Adrenal gland (tissue), 12 donors: ENCODE measurements around the gene CHST2. TPM values are rescaled to one million over a fixed set of nuclear protein-coding genes. Genes with fewer than 3 reads are reported as not detected.
"Not testable (repeated sequence)": the region's sequence is repeated elsewhere in the genome, so short reads cannot be mapped to it uniquely, and the experiment has no call there.

Experiments used
- DNase-seq, 7 donors: peaks; one replicate each; pipeline ENCODE4 v3.0.0-alpha.2; 2019 to 2020
- H3K27ac ChIP-seq, 5 donors: fragments of 200-600 bp; sonication (generic) in 4 of 5; 1 replicate in 3 of 5; 2 replicates in 2 of 5; pipeline versions ENCODE4 v1.5.1 to v1.8.0; 2016 to 2020; ENCODE audit warnings: mild to moderate bottlenecking in 1 of 5
- H3K27me3 ChIP-seq: fragments of 200-600 bp; 2 replicates; pipeline ENCODE4 v1.8.0; 2021
- H3K36me3 ChIP-seq, 2 donors: fragments of 200-600 bp; replicated peaks in 1 of 2; 1 replicate in 1 of 2; 2 replicates in 1 of 2; pipeline versions ENCODE4 v1.5.1 to v1.8.0; 2018 to 2022
- H3K4me1 ChIP-seq, 2 donors: fragments of 200-600 bp; replicated peaks in 1 of 2; 1 replicate in 1 of 2; 2 replicates in 1 of 2; pipeline versions ENCODE4 v1.5.1 to v1.8.0; 2018 to 2021
- H3K4me3 ChIP-seq, 4 donors: fragments of 200-600 bp; sonication (generic) in 3 of 4; one replicate each; pipeline ENCODE4 v1.5.1; 2016 to 2018
- H3K9me3 ChIP-seq, 3 donors: fragments of 200-600 bp; sonication (generic) in 1 of 3; replicated peaks in 1 of 3; 1 replicate in 2 of 3; 2 replicates in 1 of 3; pipeline versions ENCODE4 v1.5.1 to v1.8.0; 2016 to 2021
- POLR2A ChIP-seq, 2 donors: fragments of 450-650 bp; IDR thresholded peaks; one replicate each; pipeline ENCODE4 v1.6.1; 2017; ENCODE audit warnings: antibody characterized with exemption in 2 of 2, mild to moderate bottlenecking in 2 of 2, moderate library complexity in 1 of 2
- WGBS, 4 donors: extraction: QIAGEN DNeasy Blood & Tissue Kit in 2 of 4; methylation state at CpG; one replicate each; pipeline versions ENCODE4 v1.1.5 to v1.1.7; 2013 to 2017; 5-methylcytosine and 5-hydroxymethylcytosine counted together
- intact Hi-C, 2 donors: fragments of 100-400 bp; cut with DNase I; formaldehyde crosslinking; loops; one replicate each; pipeline versions ENCODE4 v1.14.1 to v1.15.0; 2022 to 2023
- polyA plus RNA-seq, 3 donors: library from polyadenylated mRNA; stranded (reverse); fragments of 200-250 nt in 2 of 3; fragments of 350-450 nt in 1 of 3; fragmentation: Illumina TruSeq in 1 of 3; extraction: RNeasy Lipid Tissue Mini Kit (QIAGEN cat#74804) in 1 of 3; gene quantifications; one replicate each; pipeline ENCODE4 v1.2.3, GENCODE V29; 2013 to 2014
- total RNA-seq, 9 donors: library from RNA; depleted of rRNA in 4 of 9; stranded (reverse); fragments of >200 nt in 4 of 9; fragments of 120-200 nt in 1 of 9; fragmentation: NEBNext Ultra II Directional in 1 of 9; extraction: Animal tissue kit (Norgen Biotek cat#: 25700) in 1 of 9; gene quantifications; one replicate each; pipeline versions ENCODE4 v1.1.0 to v1.2.4, GENCODE V29; 2013 to 2023
- TF ChIP-seq, protein P1 (sequence below), 6 experiments: fragments of 450-650 bp in 4 of 6; fragments of 200-600 bp in 2 of 6; sonication (generic) in 1 of 6; IDR thresholded peaks; 1 replicate in 5 of 6; 2 replicates in 1 of 6; pipeline versions ENCODE4 v1.5.1 to v1.8.0; 2016 to 2021; ENCODE audit warnings: antibody characterized with exemption in 6 of 6, mild to moderate bottlenecking in 2 of 6, moderate library complexity in 1 of 6
- donor health status: healthy with polysubstance abuse.
- donor health status: Bipolar disorder and iron deficiency.
- donor health status: DM: yes; HTN: yes; CAD: no.
- donor health status: DM: no; HTN: no; CAD: no.
- donor health status: DM: no; HTN: no; CAD: no.
- donor health status: DM: yes; HTN: yes; CAD: no.

Gene CHST2
- total and polyA plus RNA-seq, 12 donors, result 1.9 to 11.4 (median 3.6) TPM

DNA sequence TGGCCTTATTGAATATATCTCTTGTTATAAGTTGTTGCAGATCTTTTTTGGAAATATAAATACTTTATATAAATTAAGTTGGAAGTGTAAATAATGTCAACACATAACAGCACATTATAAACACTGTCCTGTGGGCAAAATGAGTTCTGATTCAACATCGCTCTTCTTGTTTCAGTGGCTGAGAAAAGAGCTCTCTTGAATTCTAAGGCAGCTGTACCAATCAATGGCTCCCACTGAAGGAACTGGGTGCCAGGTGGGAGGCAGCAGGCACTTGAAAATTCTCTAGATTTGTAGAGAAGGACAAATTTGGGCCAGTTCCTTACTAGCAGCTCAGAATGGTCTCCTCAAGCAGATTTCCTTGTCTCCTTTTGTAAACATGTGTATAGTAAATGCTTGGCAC is 45.6 kb downstream of the CHST2 start:
- H3K4me3 ChIP-seq, result no peak overlapping the region
- H3K36me3 ChIP-seq, result no peaks in the 10 kb centered on the region
- H3K9me3 ChIP-seq, result no peaks in the 10 kb centered on the region
- WGBS, 4 donors, result 83 to 100% (median 91%) methylated on average over 1 of the region's 1 CpG
- intact Hi-C loops, result no loop called here
- no peak for TF ChIP-seq POLR2A (IDR thresholded peaks at IDR 0.05)
- TF ChIP-seq, protein P1, sequence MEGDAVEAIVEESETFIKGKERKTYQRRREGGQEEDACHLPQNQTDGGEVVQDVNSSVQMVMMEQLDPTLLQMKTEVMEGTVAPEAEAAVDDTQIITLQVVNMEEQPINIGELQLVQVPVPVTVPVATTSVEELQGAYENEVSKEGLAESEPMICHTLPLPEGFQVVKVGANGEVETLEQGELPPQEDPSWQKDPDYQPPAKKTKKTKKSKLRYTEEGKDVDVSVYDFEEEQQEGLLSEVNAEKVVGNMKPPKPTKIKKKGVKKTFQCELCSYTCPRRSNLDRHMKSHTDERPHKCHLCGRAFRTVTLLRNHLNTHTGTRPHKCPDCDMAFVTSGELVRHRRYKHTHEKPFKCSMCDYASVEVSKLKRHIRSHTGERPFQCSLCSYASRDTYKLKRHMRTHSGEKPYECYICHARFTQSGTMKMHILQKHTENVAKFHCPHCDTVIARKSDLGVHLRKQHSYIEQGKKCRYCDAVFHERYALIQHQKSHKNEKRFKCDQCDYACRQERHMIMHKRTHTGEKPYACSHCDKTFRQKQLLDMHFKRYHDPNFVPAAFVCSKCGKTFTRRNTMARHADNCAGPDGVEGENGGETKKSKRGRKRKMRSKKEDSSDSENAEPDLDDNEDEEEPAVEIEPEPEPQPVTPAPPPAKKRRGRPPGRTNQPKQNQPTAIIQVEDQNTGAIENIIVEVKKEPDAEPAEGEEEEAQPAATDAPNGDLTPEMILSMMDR (IDR thresholded peaks at IDR 0.05), result no peak
- H3K4me1 ChIP-seq, result no peaks in the 10 kb centered on the region
- DNase-seq, result no peak
- peak overlapping the region in 1 of 5 donors; percentile 28 for H3K27ac ChIP-seq
- no peaks in the 10 kb centered on the region for H3K27me3 ChIP-seq

DNA sequence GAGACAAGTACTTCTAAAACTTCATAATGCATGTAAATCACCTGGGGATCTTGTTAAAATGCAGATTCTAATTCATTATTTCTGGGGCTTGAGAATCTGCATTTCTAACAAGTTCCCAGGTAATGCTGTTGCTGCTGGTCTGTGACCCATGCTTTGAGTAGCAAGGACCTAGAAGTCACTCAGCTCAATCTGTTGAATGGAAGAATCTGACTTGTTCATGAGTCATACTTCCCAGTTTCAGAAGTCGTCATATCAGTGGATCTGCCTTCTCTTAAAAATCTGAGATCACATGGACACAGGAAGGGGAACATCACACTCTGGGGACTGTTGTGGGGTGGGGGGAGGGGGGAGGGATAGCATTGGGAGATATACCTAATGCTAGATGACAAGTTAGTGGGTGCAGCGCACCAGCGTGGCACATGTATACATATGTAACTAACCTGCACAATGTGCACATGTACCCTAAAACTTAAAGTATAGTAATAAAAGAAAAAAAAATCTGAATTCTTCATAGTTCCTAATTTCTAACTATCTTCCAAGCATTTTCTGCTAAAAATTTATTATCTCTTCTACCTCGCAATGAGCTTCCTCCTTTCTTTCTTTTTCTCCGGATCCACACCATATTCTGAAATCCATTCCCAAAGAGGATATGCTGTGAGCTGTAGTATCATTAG is 46.2 kb downstream of the CHST2 start:
- peak overlapping the region in 1 of 5 donors; percentile 28 for H3K27ac ChIP-seq
- H3K36me3 ChIP-seq, H3K4me1 ChIP-seq, H3K27me3 ChIP-seq, H3K4me3 ChIP-seq, H3K9me3 ChIP-seq, intact Hi-C loops, DNase-seq: not testable (repeated sequence)
- WGBS, 4 donors, result 59 to 78% (median 72%) methylated on average over 3 to 5 of the region's 5 CpGs

DNA sequence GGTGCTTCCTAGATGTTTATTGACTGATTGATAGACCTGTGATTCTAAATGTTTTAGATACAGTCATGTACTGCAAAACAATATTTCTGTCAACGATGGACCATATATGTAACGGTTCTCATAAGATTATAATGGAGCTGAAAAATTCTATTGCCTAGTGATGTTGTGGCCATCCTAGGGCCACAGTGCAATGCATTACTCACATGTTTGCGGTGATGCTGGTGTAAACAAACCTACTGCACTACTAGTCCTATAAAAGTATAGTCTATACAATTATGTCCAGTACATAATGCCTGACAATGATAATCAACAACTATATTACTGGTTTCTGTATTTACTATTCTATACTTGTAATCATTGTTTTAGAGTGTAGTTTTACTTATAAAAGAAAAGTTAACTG is 46.8 kb downstream of the CHST2 start:
- WGBS, 4 donors, result 89 to 96% (median 93%) methylated on average over 3 of the region's 3 CpGs

DNA sequence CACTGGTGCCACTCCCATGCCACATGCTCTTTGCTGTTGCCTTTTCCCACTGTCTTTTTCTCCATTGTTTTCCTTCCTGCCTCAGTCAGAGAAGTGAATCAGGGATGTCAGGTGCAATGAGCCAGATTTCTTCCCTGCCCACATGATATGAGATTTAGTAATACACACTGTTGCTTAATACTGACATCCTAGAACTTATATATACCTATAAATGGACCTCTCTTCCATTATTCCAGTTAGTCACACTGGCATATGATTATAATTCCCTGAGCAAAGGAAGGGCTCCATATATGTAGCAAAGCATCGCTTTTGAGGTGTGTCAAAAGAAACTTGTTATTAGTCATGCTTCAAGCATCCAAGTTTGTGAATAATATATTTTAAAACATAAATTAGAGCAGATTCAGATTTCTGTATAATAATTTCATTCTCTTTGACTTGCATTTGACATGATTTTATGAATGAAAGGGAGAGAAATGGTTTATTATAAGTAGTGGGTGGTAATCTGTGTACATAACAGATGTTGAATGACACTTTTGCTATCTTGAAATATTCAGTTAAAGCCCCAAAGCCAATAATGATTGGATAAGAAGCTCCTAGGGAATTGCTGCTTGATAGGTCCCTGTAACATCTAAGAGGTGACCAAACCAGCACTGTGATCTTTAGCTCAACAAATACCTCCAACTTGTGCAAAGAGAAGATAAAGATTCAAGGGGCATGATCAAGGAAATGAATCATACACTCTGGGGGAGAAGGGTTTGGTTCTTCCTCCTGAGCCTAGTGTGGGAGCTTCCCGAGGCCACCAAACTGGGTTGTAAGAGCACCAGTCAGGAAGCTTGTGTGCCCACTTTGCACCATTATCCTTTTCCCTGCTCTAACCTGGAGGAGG is 48.6 kb downstream of the CHST2 start:
- Histone ChIP-seq H3K27me3 (no peaks in the 10 kb centered on the region), H3K36me3 (no peaks in the 10 kb centered on the region), H3K4me1 (no peaks in the 10 kb centered on the region), H3K4me3 (no peak overlapping the region), H3K27ac (no peak overlapping the region), H3K9me3 (peaks cover 0 to 5% (median 0%) of the 10 kb centered on the region in 3 donors)
- TF ChIP-seq, protein P1 (IDR thresholded peaks at IDR 0.05), result no peak
- no peak for TF ChIP-seq POLR2A (IDR thresholded peaks at IDR 0.05)
- DNase-seq, result no peak
- WGBS, 4 donors, result 70 to 88% (median 78%) methylated on average over 2 of the region's 2 CpGs
- intact Hi-C loops, result no loop called here

More for the DNA sequence above, 46.8 kb downstream of the CHST2 start:
- no peak for TF ChIP-seq POLR2A (IDR thresholded peaks at IDR 0.05)
- TF ChIP-seq, protein P1 (IDR thresholded peaks at IDR 0.05), result no peak
- H3K4me3 ChIP-seq, result no peak overlapping the region
- H3K36me3 ChIP-seq, result no peaks in the 10 kb centered on the region
- intact Hi-C loops, result no loop called here
- DNase-seq, result no peak
- no peaks in the 10 kb centered on the region for H3K9me3 ChIP-seq
- no peaks in the 10 kb centered on the region for H3K27me3 ChIP-seq
- no peak overlapping the region for H3K27ac ChIP-seq
- H3K4me1 ChIP-seq, result no peaks in the 10 kb centered on the region
